Upper lobe of right lung (tissue), 1 donor: ENCODE results near the gene MAN1C1. TPM values are rescaled to one million over a fixed set of nuclear protein-coding genes. Genes with fewer than 3 reads are reported as not detected.

Source experiments
- ATAC-seq: fragments of 200-7000 bp; cut with Tn5 transposase; one replicate; pipeline ENCODE4 v1.9.1; 2020; ENCODE audit warnings: mild to moderate bottlenecking, moderate library complexity
- DNase-seq: peaks from one replicate; pipeline ENCODE4 v3.0.0-alpha.2; 2020
- H3K27ac ChIP-seq: fragments of 200-600 bp; one replicate; pipeline ENCODE4 v1.8.0; 2022
- H3K27me3 ChIP-seq: fragments of 200-600 bp; one replicate; pipeline ENCODE4 v1.8.0; 2022; ENCODE audit warnings: mild to moderate bottlenecking
- H3K36me3 ChIP-seq: fragments of 200-600 bp; one replicate; pipeline ENCODE4 v1.8.0; 2022
- H3K4me1 ChIP-seq: fragments of 200-600 bp; one replicate; pipeline ENCODE4 v1.8.0; 2022
- H3K4me3 ChIP-seq: fragments of 200-600 bp; one replicate; pipeline ENCODE4 v1.8.0; 2022; ENCODE audit warnings: mild to moderate bottlenecking
- H3K9me3 ChIP-seq: fragments of 200-600 bp; one replicate; pipeline ENCODE4 v1.8.0; 2022
- intact Hi-C: fragments of 100-400 bp; cut with DNase I; formaldehyde crosslinking; loops from one replicate; pipeline ENCODE4 v1.11.0; 2022
- total RNA-seq: library from RNA; stranded (reverse); fragmentation: NEBNext Ultra II Directional; extraction: Animal tissue kit (Norgen Biotek cat#: 25700); gene quantifications from one replicate; pipeline ENCODE4 v1.2.1, GENCODE V29; 2021
- TF ChIP-seq, protein P1 (sequence below): fragments of 200-600 bp; IDR thresholded peaks from one replicate; pipeline ENCODE4 v1.8.0; 2022; ENCODE audit warnings: antibody characterized with exemption
- donor health status: DM: no; HTN: yes; CAD: no; lungs with severe emphysema.

Gene MAN1C1
- total RNA-seq, 1 donor from 2014 or later, result 19.7 TPM

DNA sequence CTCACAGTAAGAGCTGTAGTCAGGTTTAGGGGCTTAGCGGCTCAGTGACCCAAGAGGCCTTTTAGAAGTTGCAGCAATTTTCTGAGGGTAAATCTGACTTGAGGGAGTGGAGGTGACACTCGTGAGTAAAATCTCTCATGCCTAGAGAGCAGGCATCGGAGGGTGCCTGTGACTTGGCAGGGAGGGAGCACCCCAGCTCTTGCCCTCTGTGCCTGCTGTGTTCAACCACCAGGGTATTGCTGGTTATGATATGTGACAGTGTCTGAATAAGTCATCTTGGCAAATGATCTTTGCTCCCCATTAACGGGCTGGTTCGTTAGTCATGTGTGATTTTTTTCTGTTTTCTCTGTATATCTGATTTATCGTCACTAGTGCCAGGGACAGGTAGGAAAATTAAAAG, 5.9 kb downstream of the MAN1C1 start:
- no peak overlapping the region for H3K27ac ChIP-seq
- no peak for DNase-seq
- peaks cover 20% of the 10 kb centered on the region for H3K4me1 ChIP-seq

DNA sequence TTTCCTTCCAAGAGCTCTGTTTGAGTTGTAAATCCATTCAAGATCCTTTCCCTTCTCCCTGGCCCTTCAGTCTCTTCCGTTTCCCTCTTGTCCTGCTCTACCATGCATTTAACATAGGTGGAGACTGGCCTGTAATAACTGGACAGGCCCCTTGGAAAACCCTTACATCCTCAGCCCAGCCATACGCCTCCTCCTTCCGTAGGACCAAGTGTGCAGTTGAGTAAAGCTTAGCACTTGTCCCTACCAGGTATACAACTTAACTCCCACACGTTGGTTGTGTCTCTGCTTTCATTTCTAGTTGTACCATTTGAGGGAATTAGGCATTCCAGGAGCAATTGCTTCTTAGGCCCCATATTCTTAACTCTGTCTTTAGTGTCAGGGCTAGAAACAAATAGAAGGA, 6.4 kb downstream of the MAN1C1 start:
- Histone ChIP-seq H3K4me3 (no peak overlapping the region), H3K4me1 (peaks cover 19% of the 10 kb centered on the region), H3K9me3 (no peaks in the 10 kb centered on the region), H3K27me3 (no peaks in the 10 kb centered on the region), H3K36me3 (no peaks in the 10 kb centered on the region), H3K27ac (no peak overlapping the region)
- TF ChIP-seq, protein P1, sequence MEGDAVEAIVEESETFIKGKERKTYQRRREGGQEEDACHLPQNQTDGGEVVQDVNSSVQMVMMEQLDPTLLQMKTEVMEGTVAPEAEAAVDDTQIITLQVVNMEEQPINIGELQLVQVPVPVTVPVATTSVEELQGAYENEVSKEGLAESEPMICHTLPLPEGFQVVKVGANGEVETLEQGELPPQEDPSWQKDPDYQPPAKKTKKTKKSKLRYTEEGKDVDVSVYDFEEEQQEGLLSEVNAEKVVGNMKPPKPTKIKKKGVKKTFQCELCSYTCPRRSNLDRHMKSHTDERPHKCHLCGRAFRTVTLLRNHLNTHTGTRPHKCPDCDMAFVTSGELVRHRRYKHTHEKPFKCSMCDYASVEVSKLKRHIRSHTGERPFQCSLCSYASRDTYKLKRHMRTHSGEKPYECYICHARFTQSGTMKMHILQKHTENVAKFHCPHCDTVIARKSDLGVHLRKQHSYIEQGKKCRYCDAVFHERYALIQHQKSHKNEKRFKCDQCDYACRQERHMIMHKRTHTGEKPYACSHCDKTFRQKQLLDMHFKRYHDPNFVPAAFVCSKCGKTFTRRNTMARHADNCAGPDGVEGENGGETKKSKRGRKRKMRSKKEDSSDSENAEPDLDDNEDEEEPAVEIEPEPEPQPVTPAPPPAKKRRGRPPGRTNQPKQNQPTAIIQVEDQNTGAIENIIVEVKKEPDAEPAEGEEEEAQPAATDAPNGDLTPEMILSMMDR, result no peak
- DNase-seq (no peak), ATAC-seq (no peak)
- intact Hi-C loops, result no loop called here

More for the DNA sequence above, 5.9 kb downstream of the MAN1C1 start:
- no peaks in the 10 kb centered on the region for H3K9me3 ChIP-seq
- no peak overlapping the region for H3K4me3 ChIP-seq
- TF ChIP-seq, protein P1, result no peak
- intact Hi-C loops, result no loop called here
- no peaks in the 10 kb centered on the region for H3K27me3 ChIP-seq
- ATAC-seq, result no peak
- H3K36me3 ChIP-seq, result no peaks in the 10 kb centered on the region

DNA sequence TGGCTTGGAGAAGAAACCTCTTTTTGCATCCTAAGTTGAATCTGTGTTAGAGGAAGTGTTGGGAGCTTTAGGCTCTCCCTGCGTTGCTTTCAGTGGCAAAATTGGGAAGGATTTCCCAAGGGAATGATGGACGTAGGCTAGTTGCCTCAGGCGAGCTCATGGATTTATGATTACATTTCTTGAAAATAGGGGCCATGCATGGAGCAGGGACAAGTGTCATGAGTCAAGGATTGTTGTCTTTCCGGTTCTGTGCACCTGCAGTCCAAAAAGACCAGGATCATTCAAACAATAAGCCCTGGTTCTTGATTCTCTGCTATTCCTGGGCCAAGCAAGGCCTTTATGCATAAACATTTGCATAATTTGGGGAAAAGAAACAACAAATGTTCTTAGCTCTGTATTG, 7.1 kb downstream of the MAN1C1 start:
- ATAC-seq (no peak), DNase-seq (no peak)
- no peak overlapping the region for H3K27ac ChIP-seq
- H3K9me3 ChIP-seq, result no peaks in the 10 kb centered on the region
- intact Hi-C loops, result no loop called here
- H3K36me3 ChIP-seq, result no peaks in the 10 kb centered on the region
- H3K4me1 ChIP-seq, result peaks cover 12% of the 10 kb centered on the region
- no peaks in the 10 kb centered on the region for H3K27me3 ChIP-seq
- TF ChIP-seq, protein P1, result no peak
- no peak overlapping the region for H3K4me3 ChIP-seq

DNA sequence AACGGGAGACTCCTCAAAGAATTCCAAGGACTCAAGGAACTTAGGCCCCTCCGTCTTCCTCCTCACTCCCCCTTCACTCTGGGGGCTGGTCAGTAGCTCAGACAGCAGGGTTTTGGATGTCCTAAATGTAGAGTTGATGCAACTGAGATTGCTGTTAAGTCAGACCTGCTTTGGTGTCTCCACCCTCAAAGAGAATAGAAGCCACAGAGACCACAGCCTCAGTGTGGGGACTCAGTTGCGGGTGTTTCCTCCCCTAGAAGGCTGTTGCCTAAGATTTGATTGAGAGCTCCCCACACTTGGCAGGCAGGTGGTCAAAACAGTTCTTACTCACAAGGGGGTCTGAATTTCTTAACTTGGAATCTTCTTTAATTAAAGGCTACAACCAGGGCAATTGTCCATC, 7.6 kb downstream of the MAN1C1 start:
- H3K9me3 ChIP-seq, result no peaks in the 10 kb centered on the region
- ATAC-seq, result no peak
- DNase-seq, result no peak
- TF ChIP-seq, protein P1, result no peak
- H3K27ac ChIP-seq, result no peak overlapping the region
- no peaks in the 10 kb centered on the region for H3K36me3 ChIP-seq
- peaks cover 8% of the 10 kb centered on the region for H3K4me1 ChIP-seq
- no peaks in the 10 kb centered on the region for H3K27me3 ChIP-seq
- no peak overlapping the region for H3K4me3 ChIP-seq
- intact Hi-C loops, result no loop called here

GRCh38 chr1:25624604-25625003, 8.0 kb downstream of the MAN1C1 start:
- Histone ChIP-seq H3K4me3 (no peak overlapping the region), H3K9me3 (no peaks in the 10 kb centered on the region), H3K27ac (no peak overlapping the region), H3K4me1 (peaks cover 8% of the 10 kb centered on the region), H3K27me3 (no peaks in the 10 kb centered on the region), H3K36me3 (no peaks in the 10 kb centered on the region)
- TF ChIP-seq, protein P1, result no peak
- ATAC-seq (no peak), DNase-seq (no peak)
- intact Hi-C loops, result no loop called here

- Histone ChIP-seq H3K27ac (no peak overlapping the region), H3K27me3 (no peaks in the 10 kb centered on the region), H3K9me3 (no peaks in the 10 kb centered on the region), H3K36me3 (no peaks in the 10 kb centered on the region), H3K4me3 (no peak overlapping the region), H3K4me1 (peaks cover 6% of the 10 kb centered on the region)
- ATAC-seq (no peak), DNase-seq (no peak)
- intact Hi-C loops, result no loop called here
- TF ChIP-seq, protein P1, result no peak
Measured at GRCh38 chr1:25626018-25626417, 9.4 kb downstream of the MAN1C1 start.
